LNCaP clone FGC (cell line): ENCODE measurements around the gene HIVEP3.

Experiments
- DNase-seq: peaks from one replicate; pipeline ENCODE4 v3.0.0-alpha.2; 2011; ENCODE audit warnings: low read depth
- H3K4me3 ChIP-seq: 2 replicates; pipeline ENCODE4 v1.5.1; 2011; ENCODE audit warnings: mild to moderate bottlenecking, low read depth, low read length, control low read depth
- TF ChIP-seq, protein P1 (sequence below): IDR thresholded peaks from 2 replicates; pipeline ENCODE4 v1.5.1; 2012; ENCODE audit warnings: mild to moderate bottlenecking; ENCODE audit not compliant: control insufficient read depth, insufficient read depth; ENCODE audit errors: extremely low read depth

HIVEP3 gene

DNA sequence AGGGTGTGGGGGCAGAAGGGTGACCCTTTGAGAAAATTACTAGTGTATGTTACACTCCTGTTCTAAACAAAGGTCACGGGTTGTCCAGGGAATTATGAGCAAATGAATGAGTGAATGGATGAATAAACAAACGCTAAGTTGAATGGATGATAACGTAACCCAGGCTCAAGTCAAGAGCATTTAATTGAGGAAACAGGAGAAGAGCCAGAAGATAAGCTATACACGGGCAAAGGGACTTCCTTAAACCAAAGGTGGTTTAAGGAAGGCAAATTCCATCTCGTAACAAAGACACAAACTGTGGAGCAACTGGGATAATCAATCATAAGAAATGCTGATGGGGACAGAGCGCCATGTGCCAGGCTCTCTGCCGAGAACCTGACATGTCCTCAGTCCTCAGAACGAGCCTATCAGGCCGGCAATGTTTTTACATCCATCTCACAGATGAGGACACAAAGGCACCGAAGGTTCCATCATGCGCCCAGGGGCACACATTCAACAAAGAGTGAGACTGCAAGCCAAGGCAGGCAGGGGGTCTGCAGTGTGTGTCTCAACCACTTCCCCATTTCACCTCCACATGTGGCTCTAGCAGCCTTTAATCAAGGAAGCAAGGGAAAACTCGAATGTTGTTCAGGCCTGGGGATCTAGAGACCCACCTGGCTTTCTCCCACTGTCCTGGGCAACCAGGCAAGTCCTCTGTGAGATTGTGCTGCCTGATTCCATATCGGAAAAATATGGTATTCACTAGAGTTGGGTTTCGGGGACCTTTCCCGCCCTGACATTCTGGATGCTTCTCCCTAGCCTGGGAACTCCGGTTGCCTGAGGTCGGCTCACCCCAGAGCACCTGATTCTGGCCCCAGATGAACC is 307.4 kb downstream of the HIVEP3 start:
- H3K4me3 ChIP-seq = no peak overlapping the region
- TF ChIP-seq, protein P1, sequence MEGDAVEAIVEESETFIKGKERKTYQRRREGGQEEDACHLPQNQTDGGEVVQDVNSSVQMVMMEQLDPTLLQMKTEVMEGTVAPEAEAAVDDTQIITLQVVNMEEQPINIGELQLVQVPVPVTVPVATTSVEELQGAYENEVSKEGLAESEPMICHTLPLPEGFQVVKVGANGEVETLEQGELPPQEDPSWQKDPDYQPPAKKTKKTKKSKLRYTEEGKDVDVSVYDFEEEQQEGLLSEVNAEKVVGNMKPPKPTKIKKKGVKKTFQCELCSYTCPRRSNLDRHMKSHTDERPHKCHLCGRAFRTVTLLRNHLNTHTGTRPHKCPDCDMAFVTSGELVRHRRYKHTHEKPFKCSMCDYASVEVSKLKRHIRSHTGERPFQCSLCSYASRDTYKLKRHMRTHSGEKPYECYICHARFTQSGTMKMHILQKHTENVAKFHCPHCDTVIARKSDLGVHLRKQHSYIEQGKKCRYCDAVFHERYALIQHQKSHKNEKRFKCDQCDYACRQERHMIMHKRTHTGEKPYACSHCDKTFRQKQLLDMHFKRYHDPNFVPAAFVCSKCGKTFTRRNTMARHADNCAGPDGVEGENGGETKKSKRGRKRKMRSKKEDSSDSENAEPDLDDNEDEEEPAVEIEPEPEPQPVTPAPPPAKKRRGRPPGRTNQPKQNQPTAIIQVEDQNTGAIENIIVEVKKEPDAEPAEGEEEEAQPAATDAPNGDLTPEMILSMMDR = no peak
- DNase-seq = no peak

DNA sequence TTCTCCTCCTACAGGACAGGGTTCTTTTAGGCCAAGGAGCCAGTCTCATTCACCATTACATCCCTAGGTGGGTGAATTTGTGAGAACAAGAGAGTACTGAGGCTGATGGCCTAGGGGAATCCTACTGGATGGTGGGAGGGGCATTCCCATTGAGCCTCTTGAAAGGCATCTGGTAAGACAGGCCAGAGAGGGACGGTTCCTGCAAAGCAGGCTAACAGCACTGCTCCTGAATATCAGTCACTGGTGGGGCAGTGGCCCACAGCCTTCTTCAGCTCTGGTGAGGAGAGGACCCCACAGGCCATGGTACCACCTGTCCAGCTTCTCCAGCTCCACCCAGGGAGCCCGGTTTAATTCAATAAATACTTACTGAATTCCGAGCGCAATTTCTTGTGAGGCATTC is 308.4 kb downstream of the HIVEP3 start:
- TF ChIP-seq, protein P1 = no peak
- no peak for DNase-seq
- no peak overlapping the region for H3K4me3 ChIP-seq

DNA sequence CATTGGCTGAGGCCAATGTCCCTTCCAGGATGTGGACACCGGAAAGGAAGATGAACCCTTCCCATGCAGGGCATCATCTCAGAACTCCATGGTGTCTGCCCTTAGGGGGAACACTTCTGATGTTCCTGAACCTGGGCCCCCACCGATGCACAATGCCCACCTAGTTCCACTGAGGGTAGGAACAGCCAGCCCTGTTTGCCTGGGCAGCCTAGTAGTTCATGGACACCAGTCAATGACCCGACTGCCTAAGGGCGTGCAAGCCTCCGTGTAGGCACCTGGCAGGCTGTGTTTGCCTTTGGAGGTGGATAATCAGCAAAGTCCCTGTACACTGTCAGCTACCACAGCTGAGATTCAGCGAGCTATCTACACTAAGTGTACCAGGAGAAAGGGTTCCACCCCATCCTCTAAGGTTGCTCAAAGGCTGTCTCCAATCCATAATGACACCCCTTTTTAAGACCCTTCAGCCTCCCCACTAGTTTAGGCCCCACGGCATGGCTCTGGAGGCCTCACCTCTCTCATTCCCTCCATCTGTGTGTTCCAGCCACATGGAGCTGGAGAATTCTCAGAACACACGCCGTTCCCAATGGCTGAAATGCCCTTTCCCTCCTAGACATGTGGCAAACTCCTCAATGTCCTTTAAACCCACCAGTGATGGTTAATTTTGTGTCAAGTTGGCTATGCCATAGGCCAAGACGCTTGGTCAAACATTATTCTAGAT is 309.4 kb downstream of the HIVEP3 start:
- TF ChIP-seq, protein P1 = no peak
- DNase-seq = no peak
- H3K4me3 ChIP-seq = no peak overlapping the region

DNA sequence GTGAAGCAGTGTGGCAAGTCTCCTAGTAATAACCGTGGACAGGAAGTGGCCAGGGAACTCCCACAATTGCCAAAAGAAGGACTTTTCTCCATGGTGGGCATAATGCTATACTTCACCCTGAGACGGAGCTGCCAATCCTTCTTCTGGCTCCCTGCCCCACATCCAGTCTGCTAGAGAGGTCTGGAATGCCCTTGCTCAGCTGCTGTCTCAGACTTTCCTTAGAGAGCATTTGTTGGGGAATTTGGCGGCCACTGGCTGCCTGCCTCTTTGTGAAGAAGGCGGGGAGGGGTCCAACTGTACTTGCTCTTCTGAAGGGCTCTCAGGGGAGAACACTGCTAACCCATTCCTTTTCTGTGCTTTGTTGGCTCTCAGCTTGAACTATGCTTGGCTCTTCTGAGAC is 310.5 kb downstream of the HIVEP3 start:
- no peak overlapping the region for H3K4me3 ChIP-seq

DNA sequence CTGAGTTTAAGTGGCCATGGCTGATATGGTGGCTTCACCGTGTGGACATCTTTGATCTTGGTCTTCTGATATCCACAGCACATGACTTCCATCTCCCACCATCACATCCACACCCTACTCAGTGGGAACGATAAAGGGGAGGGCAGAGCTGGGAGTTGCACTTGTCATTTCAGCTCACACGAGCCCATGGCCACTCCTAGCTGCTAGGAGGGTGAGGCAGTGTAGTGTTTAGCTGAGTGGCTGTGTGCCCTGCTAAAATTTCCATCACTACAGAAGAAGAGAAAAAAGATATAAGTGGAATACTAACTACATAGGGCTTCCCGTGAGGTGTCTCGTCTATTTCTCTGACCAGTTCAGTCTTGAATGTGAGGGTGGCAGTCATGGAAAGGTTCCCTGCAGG is 310.9 kb downstream of the HIVEP3 start:
- TF ChIP-seq, protein P1 = no peak
- no peak for DNase-seq
- no peak overlapping the region for H3K4me3 ChIP-seq

More for the DNA sequence above, 310.5 kb downstream of the HIVEP3 start:
- no peak for DNase-seq
- TF ChIP-seq, protein P1 = no peak

DNA sequence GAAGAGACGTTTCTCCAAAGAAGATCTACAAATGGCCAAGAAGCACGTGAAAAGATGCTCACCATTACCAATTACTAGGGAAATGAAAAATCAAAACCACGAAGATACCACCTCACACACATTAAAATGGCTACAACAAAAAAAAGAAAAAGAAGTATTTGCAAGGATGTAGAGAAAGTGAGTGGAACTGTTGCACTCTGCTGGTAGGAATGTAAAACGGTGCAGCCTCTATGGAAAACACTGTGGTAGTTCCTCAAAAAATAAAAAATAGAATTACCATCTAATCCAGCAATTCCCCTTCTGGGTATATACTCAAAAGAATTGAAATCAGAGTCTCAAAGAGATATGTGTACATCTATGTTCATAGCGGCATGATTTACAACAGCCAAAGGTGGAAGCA is 318.8 kb downstream of the HIVEP3 start:
- no peak for DNase-seq
- TF ChIP-seq, protein P1 = peak; percentile 51

More for the DNA sequence above, 318.8 kb downstream of the HIVEP3 start:
- H3K4me3 ChIP-seq = no peak overlapping the region
